22Rv1 (cell line): Measurements from ENCODE around the gene CA11.

Experiments
- CTCF ChIP-seq: fragments of 450-650 bp; IDR thresholded peaks from 2 replicates; pipeline ENCODE4 v1.5.1; 2017; ENCODE audit warnings: mild to moderate bottlenecking
- ZFX ChIP-seq: fragments of 450-650 bp; IDR thresholded peaks from 2 replicates; pipeline ENCODE4 v1.6.1; 2017; ENCODE audit warnings: antibody characterized with exemption, borderline replicate concordance

- TF ChIP-seq CTCF (no peak), ZFX (no peak)
Observed at GRCh38 chr19:48618278-48618915, 27.6 kb downstream of the CA11 start.
